HFF-Myc (cell line): ENCODE measurements around the gene AKAP6.

Experiments used
- DNase-seq: peaks from one replicate; pipeline ENCODE4 v3.0.0-alpha.2; 2011; ENCODE audit warnings: low read depth; ENCODE audit errors: extremely low read depth
- H3K4me3 ChIP-seq: replicated peaks from 2 replicates; pipeline ENCODE4 v1.5.1; 2011; ENCODE audit warnings: low read depth, mild to moderate bottlenecking, control low read depth, low read length
- TF ChIP-seq, protein P1 (sequence below): IDR thresholded peaks from 2 replicates; pipeline ENCODE4 v1.5.1; 2012; ENCODE audit warnings: mild to moderate bottlenecking, low read depth, low read length, control low read depth; ENCODE audit errors: missing control alignments

AKAP6 gene

DNA sequence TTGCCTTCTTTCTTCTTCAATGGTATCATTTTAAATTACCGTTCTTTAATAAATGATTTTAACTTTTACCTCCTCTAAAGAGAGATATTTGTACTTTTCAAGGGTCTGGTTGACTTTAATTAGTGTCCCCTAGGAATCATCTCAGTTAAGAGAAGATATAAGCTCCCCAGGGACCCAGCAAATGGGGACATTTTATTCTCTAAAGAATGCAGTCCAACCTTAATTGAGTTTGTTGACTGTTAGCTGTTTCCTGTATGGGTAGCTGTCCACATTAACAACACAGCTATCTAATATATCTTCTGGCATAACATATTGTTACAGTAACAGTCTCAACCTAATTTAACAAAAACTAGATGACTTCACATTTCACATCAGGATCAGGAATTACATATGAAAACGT, 368.0 kb downstream of the AKAP6 start:
- no peak overlapping the region for H3K4me3 ChIP-seq
- TF ChIP-seq, protein P1, sequence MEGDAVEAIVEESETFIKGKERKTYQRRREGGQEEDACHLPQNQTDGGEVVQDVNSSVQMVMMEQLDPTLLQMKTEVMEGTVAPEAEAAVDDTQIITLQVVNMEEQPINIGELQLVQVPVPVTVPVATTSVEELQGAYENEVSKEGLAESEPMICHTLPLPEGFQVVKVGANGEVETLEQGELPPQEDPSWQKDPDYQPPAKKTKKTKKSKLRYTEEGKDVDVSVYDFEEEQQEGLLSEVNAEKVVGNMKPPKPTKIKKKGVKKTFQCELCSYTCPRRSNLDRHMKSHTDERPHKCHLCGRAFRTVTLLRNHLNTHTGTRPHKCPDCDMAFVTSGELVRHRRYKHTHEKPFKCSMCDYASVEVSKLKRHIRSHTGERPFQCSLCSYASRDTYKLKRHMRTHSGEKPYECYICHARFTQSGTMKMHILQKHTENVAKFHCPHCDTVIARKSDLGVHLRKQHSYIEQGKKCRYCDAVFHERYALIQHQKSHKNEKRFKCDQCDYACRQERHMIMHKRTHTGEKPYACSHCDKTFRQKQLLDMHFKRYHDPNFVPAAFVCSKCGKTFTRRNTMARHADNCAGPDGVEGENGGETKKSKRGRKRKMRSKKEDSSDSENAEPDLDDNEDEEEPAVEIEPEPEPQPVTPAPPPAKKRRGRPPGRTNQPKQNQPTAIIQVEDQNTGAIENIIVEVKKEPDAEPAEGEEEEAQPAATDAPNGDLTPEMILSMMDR, result no peak
- no peak for DNase-seq

DNA sequence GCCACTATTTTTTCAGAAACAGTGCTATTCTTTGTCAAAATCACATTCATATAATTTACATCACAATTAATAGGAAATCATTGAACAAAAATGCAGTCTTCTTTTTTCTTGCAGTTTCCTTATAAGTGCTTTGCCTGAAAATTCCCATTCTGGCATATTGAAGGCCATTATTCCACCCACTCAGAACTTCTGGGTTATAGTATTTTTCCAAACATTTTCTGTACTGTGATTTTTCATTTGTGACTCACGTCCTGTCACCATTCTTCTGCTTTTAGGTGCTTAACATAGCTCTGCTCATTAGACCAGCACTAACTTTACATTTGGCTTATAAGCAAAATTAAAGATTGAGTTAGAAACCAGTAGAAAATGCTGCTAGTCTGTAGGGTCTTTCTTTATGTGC, 368.6 kb downstream of the AKAP6 start:
- no peak for DNase-seq
- TF ChIP-seq, protein P1, result no peak
- no peak overlapping the region for H3K4me3 ChIP-seq

DNA sequence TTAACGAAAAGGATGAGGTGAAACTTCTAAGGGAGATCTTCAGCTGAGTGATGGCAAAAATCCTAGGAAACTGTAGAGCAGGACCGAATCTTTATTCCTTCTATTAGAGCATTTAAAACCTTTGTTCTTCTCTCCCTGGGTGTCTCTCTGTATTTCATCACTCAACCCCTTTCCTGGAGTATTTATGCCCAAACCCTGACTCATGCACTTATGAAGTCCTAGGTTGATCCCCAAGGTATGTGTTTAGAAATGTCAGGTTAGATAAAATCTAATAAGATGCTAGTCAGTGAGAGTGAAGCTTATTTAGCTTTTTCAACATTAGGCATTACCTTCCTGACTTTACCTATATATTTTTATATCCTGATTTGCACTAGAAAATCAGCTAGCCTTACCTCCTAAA, 369.7 kb downstream of the AKAP6 start:
- no peak overlapping the region for H3K4me3 ChIP-seq
- TF ChIP-seq, protein P1, result no peak
- DNase-seq, result no peak

GRCh38 chr14:32701475-32701874, 372.4 kb downstream of the AKAP6 start:
- no peak overlapping the region for H3K4me3 ChIP-seq
- TF ChIP-seq, protein P1, result no peak
- DNase-seq, result no peak

DNA sequence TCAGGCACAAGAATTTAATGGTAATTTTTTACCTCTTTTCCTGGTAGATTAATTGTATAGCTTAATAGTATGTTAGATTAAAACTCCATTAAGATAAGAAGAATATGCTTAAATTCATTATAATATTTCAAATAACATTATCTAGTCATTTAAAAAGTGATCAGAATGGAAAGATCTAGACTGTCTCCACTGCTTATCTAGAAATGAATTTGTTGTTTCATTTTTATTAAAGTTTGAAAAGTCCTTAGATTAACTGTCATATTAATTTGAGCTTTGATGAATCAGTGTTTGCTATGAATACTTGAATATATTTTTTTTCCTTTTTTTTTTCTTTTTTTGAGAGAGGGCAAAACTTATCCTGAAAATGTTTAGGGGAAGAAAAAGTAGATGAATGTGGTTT, 373.0 kb downstream of the AKAP6 start:
- DNase-seq, result no peak
- TF ChIP-seq, protein P1, result no peak
- H3K4me3 ChIP-seq, result no peak overlapping the region

DNA sequence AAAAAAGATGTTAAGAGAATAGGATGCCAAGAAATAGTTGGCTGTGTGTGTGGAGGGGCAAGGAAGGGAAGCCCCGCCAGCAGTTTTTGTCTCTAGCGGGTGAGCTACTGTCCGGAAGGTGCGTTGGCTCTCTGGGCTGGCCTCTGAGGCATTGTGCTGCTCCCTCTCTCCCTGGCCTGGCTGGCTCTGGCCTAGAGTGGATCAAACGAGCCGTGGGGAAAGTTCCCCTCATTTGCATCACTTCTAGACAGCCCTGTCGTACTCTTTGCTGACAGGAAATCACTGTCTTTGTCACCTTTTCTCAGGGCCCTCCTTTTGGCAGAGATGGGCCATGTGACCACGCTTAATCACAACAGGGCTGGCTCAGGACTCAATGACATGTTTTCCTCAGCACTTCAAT, 373.5 kb downstream of the AKAP6 start:
- TF ChIP-seq, protein P1, result no peak
- no peak for DNase-seq
- H3K4me3 ChIP-seq, result no peak overlapping the region

DNA sequence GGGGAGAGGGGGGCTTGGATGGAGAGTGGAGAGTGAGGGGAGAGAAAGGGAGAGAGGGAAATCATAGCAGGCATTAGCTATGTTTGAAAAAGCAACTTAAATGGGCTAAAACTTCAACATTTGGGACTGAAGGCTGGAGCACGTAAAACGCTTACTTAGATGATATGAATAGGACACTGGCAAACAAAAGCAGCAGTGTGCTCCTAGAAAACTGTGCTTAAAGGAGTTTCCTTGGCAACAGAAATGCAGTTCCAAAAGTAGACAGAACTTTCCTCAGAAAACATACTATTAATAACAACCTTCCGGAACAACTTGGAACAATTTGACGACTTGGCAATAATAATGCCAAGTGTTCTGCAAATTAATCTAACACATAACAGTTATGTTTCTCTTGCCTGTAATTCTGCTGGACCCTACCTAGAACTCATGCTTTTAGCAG, 374.1 kb downstream of the AKAP6 start:
- TF ChIP-seq, protein P1, result no peak
- DNase-seq, result no peak
- no peak overlapping the region for H3K4me3 ChIP-seq
